HepG2 (cell line): ENCODE data around the gene AGK. TPM values are rescaled to one million over a fixed set of nuclear protein-coding genes. Genes with fewer than 3 reads are reported as not detected.

Experiments used
- ATAC-seq: fragments of 200-7000 bp; cut with Tn5 transposase; 3 replicates; pipeline ENCODE4 v1.9.1; 2020; ENCODE audit warnings: mild to moderate bottlenecking, moderate library complexity
- BruUV-seq: library from RNA; stranded (reverse); fragments of 400-500 nt; replicated peaks from 2 replicates; lab custom pipeline; 2021; lab: Mats Ljungman, UMichigan
- CTCF ChIA-PET: fragments of 300-600 bp; formaldehyde crosslinking; extraction: SDS; loops from one replicate; lab custom pipeline; 2021; ENCODE audit warnings: low total read pairs, inconsistent platforms, low intra/inter-chr PET ratio; lab: Yijun Ruan, JAX
- POLR2A ChIA-PET: fragments of 350-600 bp; sonication (Branson Sonifier 250); formaldehyde crosslinking; loops from one replicate; lab custom pipeline; 2020; ENCODE audit warnings: antibody characterized with exemption, inconsistent platforms; lab: Yijun Ruan, JAX
- DNase-seq: peaks from one replicate; pipeline ENCODE4 v3.0.0-alpha.2; 2015; ENCODE audit warnings: low spot score
- FAIRE-seq: peaks from 3 replicates; lab custom pipeline; 2011; peaks lifted over from hg19 to GRCh38; lab: Jason Lieb, UNC
- H2AFZ ChIP-seq: one replicate; pipeline ENCODE4 v1.6.1; 2011; ENCODE audit warnings: low read length, inconsistent platforms
- H3K27ac ChIP-seq: fragments of 300-600 bp; 3 replicates; pipeline ENCODE4 v1.8.0; 2011; ENCODE audit warnings: mixed run types, mild to moderate bottlenecking, mixed read lengths, low read length, inconsistent platforms; ENCODE audit not compliant: insufficient read depth; ENCODE audit errors: extremely low read length
- H3K27me3 ChIP-seq, 2 experiments: fragments of 200-600 bp in 1 of 2; 2 replicates in 1 of 2; 3 replicates in 1 of 2; pipeline versions ENCODE4 v1.6.0 to v1.8.0; 2011; ENCODE audit warnings: low read length in 2 of 2, mild to moderate bottlenecking in 2 of 2, moderate library complexity in 2 of 2, inconsistent platforms in 1 of 2; ENCODE audit not compliant: insufficient read depth in 2 of 2, control insufficient read depth in 1 of 2
- H3K36me3 ChIP-seq, 2 experiments: fragments of 200-600 bp in 1 of 2; replicated peaks in 1 of 2; 2 replicates in 1 of 2; 3 replicates in 1 of 2; pipeline versions ENCODE4 v1.5.1 to v1.8.0; 2011; ENCODE audit warnings: low read length in 2 of 2, inconsistent platforms in 1 of 2; ENCODE audit not compliant: insufficient read depth in 2 of 2, control insufficient read depth in 1 of 2
- H3K4me1 ChIP-seq: 2 replicates; pipeline ENCODE4 v1.5.1; 2012; ENCODE audit warnings: low read length, inconsistent platforms; ENCODE audit not compliant: insufficient read depth
- H3K4me2 ChIP-seq: 2 replicates; pipeline ENCODE4 v1.6.0; 2011; ENCODE audit warnings: low read depth, low read length, inconsistent platforms
- H3K4me3 ChIP-seq, 3 experiments: fragments of 200-600 bp in 1 of 3; sonication (generic), shearing (Covaris generic) in 1 of 3; replicated peaks in 1 of 3; 2 replicates each; pipeline ENCODE4 v1.5.1; 2011 to 2016; ENCODE audit warnings: low read length in 3 of 3, inconsistent platforms in 2 of 3, low read depth in 2 of 3, mild to moderate bottlenecking in 2 of 3, control low read depth in 1 of 3, mixed read lengths in 1 of 3; ENCODE audit not compliant: insufficient read depth in 1 of 3
- H3K79me2 ChIP-seq: one replicate; pipeline ENCODE4 v1.6.1; 2011; ENCODE audit warnings: low read length, inconsistent platforms; ENCODE audit not compliant: insufficient read depth
- H3K9ac ChIP-seq: 2 replicates; pipeline ENCODE4 v1.6.0; 2011; ENCODE audit warnings: mild to moderate bottlenecking, low read depth, low read length, inconsistent platforms; ENCODE audit not compliant: insufficient read depth
- H3K9me3 ChIP-seq: 2 replicates; pipeline ENCODE4 v1.5.1; 2012; ENCODE audit warnings: mild to moderate bottlenecking, low read length
- H4K20me1 ChIP-seq: 2 replicates; pipeline ENCODE4 v1.6.0; 2011; ENCODE audit warnings: inconsistent platforms, mild to moderate bottlenecking, low read length, moderate library complexity; ENCODE audit not compliant: insufficient read depth
- FOSL2 ChIP-seq: sonication (generic); formaldehyde crosslinking; IDR thresholded peaks from 2 replicates; pipeline ENCODE4 v1.4.0; 2020; ENCODE audit warnings: missing genetic modification reagents
- HMG20A ChIP-seq: IDR thresholded peaks from 2 replicates; pipeline ENCODE4 v1.6.1; 2016; ENCODE audit warnings: borderline replicate concordance
- LCORL ChIP-seq, 2 experiments: fragments of 450-650 bp in 1 of 2; sonication (generic) in 1 of 2; formaldehyde crosslinking in 1 of 2; IDR thresholded peaks; 2 replicates each; pipeline versions ENCODE4 v1.5.0 to v1.6.1; 2017 to 2020; ENCODE audit warnings: antibody characterized with exemption in 1 of 2, missing genetic modification reagents in 1 of 2
- MNT ChIP-seq: fragments of 450-650 bp; IDR thresholded peaks from 2 replicates; pipeline ENCODE4 v1.6.1; 2016
- PAX8 ChIP-seq: sonication (generic); formaldehyde crosslinking; IDR thresholded peaks from 2 replicates; pipeline ENCODE4 v1.8.0; 2022; ENCODE audit warnings: mild to moderate bottlenecking, missing genetic modification reagents, borderline replicate concordance
- PHF21A ChIP-seq: sonication (generic); formaldehyde crosslinking; IDR thresholded peaks from 2 replicates; pipeline ENCODE4 v1.5.0; 2020; ENCODE audit warnings: mild to moderate bottlenecking, missing genetic modification reagents
- SOX13 ChIP-seq, 3 experiments: fragments of 450-650 bp in 1 of 3; sonication (generic) in 1 of 3; formaldehyde crosslinking in 1 of 3; IDR thresholded peaks in 2 of 3; conservative IDR thresholded peaks in 1 of 3; 2 replicates each; pipeline versions ENCODE4 v1.5.0 to v1.6.1; 2016 to 2020; ENCODE audit warnings: antibody characterized with exemption in 1 of 3, mild to moderate bottlenecking in 1 of 3, missing compliant biosample characterization in 1 of 3, missing genetic modification reagents in 1 of 3, moderate library complexity in 1 of 3
- SRF ChIP-seq: IDR thresholded peaks from 2 replicates; pipeline ENCODE4 v1.6.1; 2011; ENCODE audit warnings: mild to moderate bottlenecking, low read depth, low read length, moderate library complexity
- STAG1 ChIP-seq: sonication (generic); formaldehyde crosslinking; IDR thresholded peaks from 2 replicates; pipeline ENCODE4 v1.4.0; 2020; ENCODE audit warnings: missing genetic modification reagents
- ZKSCAN5 ChIP-seq: sonication (generic); formaldehyde crosslinking; IDR thresholded peaks from 2 replicates; pipeline ENCODE4 v1.5.1; 2020; ENCODE audit warnings: mild to moderate bottlenecking, missing genetic modification reagents
- ZNF691 ChIP-seq: sonication (generic); formaldehyde crosslinking; IDR thresholded peaks from 2 replicates; pipeline ENCODE4 v1.4.0; 2020; ENCODE audit warnings: missing genetic modification reagents, low read depth, mild to moderate bottlenecking, borderline replicate concordance
- ZNF7 ChIP-seq: IDR thresholded peaks from 2 replicates; pipeline ENCODE4 v1.6.1; 2016; ENCODE audit warnings: missing biosample characterization, missing genetic modification reagents
- ZNF775 ChIP-seq: sonication (generic); formaldehyde crosslinking; IDR thresholded peaks from 2 replicates; pipeline ENCODE4 v1.4.0; 2020; ENCODE audit warnings: missing genetic modification reagents, mild to moderate bottlenecking, moderate library complexity, borderline replicate concordance
- ZNF792 ChIP-seq: IDR thresholded peaks from 2 replicates; pipeline ENCODE4 v1.6.1; 2016
- WGBS: methylation state at CpG from one replicate; pipeline ENCODE4 v1.1.6; 2017; ENCODE audit warnings: low lambda C conversion rate; 5-methylcytosine and 5-hydroxymethylcytosine counted together
- in situ Hi-C: cut with HindIII; loops from 2 replicates; pipeline ENCODE4 v1.10.0; 2017; ENCODE audit warnings: low pct_unique_long_range_greater_than_20kb; ENCODE audit not compliant: extremely low pct_ligation_motif_present
- intact Hi-C: fragments of 100-400 bp; cut with micrococcal nuclease; formaldehyde crosslinking; loops from one replicate; pipeline ENCODE4 v1.10.0; 2022; ENCODE audit not compliant: unreplicated experiment
- polyA plus RNA-seq, 8 experiments: library from polyadenylated mRNA; depleted of rRNA in 3 of 8; stranded (reverse) in 7 of 8; unstranded in 1 of 8; fragments of >200 nt; fragmentation: Illumina TruSeq in 4 of 8; extraction: Trizol in 4 of 8; gene quantifications; 2 replicates each; pipeline versions ENCODE4 v1.2.1 to v1.2.3, GENCODE V29; 2011 to 2016; ENCODE audit warnings: low read depth in 4 of 8, missing spikeins in 1 of 8, mixed read lengths in 1 of 8; ENCODE audit not compliant: insufficient read depth in 1 of 8
- total RNA-seq, 5 experiments: library from RNA; depleted of rRNA; stranded (reverse); fragments of >200 nt; fragmentation: Illumina TruSeq; extraction: Trizol; gene quantifications; 2 replicates each; pipeline ENCODE4 v1.2.3, GENCODE V29; 2016; ENCODE audit warnings: low read depth in 1 of 5

The AGK gene
- total and polyA plus RNA-seq, 2 of the 13 experiments (the other 11 are each of a cell fraction or from before 2014, with no cell fraction given), result 23.7 to 30.1 TPM

- ChIA-PET CTCF (no interaction called here), POLR2A (interaction anchor here (1.4 kb wide), 1 partner anchor 34 kb away, joined by 3 read pairs; the partner anchor contains the start of gene AGK)
- intact Hi-C loops (no loop called here), in situ Hi-C loops (no loop called here)
- H3K36me3 ChIP-seq, result no peaks in the 10 kb centered on the region; a peak in 2 of 5 replicates
- no TSS peak for BruUV-seq
- H3K4me2 ChIP-seq, result no peak overlapping the region
- no peaks in the 10 kb centered on the region for H3K79me2 ChIP-seq
- FAIRE-seq (no peak), ATAC-seq (no peak), DNase-seq (no peak)
- peaks cover 22% of the 10 kb centered on the region for H3K4me1 ChIP-seq
- H3K9me3 ChIP-seq, result no peaks in the 10 kb centered on the region; the same call in 1 of the 2 replicates
- TF ChIP-seq ZNF792 (CRISPR knock-in tag) (no peak), ZNF691 (CRISPR knock-in tag) (no peak), ZKSCAN5 (CRISPR knock-in tag) (no peak)
- no peak overlapping the region for H3K27ac ChIP-seq
- no peaks in the 10 kb centered on the region for H4K20me1 ChIP-seq
- H3K4me3 ChIP-seq, result no peak overlapping the region
- WGBS, result 97% methylated on average over 3 of the region's 3 CpGs
- H3K27me3 ChIP-seq, result no peaks in the 10 kb centered on the region
- H3K9ac ChIP-seq, result no peak overlapping the region
- H2AFZ ChIP-seq, result no peak overlapping the region
These were observed 33.7 kb downstream of the AGK start for GRCh38 chr7:141584935-141585334.

GRCh38 chr7:141585592-141586510, 34.6 kb downstream of the AGK start:
- H4K20me1 ChIP-seq, result no peaks in the 10 kb centered on the region
- intact Hi-C loops, result no loop called here
- peak; percentile 85 for DNase-seq
- in situ Hi-C loops, result no loop called here
- H3K27ac ChIP-seq, result peak overlapping the region; percentile 39
- BruUV-seq, result TSS peak; percentile 57
- peak; percentile 40 for FAIRE-seq
- H3K4me3 ChIP-seq, result no peak overlapping the region; a peak in 1 of 6 replicates
- no peaks in the 10 kb centered on the region for H3K27me3 ChIP-seq
- 44% methylated on average over 6 of the region's 6 CpGs for WGBS
- ATAC-seq, result peak; percentile 94
- H3K9me3 ChIP-seq, result no peaks in the 10 kb centered on the region
- no peaks in the 10 kb centered on the region; a peak in 2 of 5 replicates for H3K36me3 ChIP-seq
- H3K4me1 ChIP-seq, result peaks cover 22% of the 10 kb centered on the region
- peak overlapping the region; percentile 13; the same call in 1 of the 2 replicates for H3K9ac ChIP-seq
- ChIA-PET POLR2A (interaction anchor here (1.4 kb wide), 1 partner anchor 34 kb away, joined by 3 read pairs; the partner anchor contains the start of gene AGK), CTCF (no interaction called here)
- no peaks in the 10 kb centered on the region for H3K79me2 ChIP-seq
- H3K4me2 ChIP-seq, result peak overlapping the region; percentile 8; the same call in 1 of the 2 replicates
- no peak overlapping the region for H2AFZ ChIP-seq
- TF ChIP-seq FOSL2, result peak; percentile 35; the same call in 1 of the 2 replicates
- no peak for TF ChIP-seq PAX8 (CRISPR knock-in tag)
- no peak for TF ChIP-seq SOX13 (IDR thresholded peaks at IDR 0.05)
- peak in 1 of 2 experiments; percentile 52; a peak in 2 of 4 replicates for TF ChIP-seq SOX13 (CRISPR knock-in tag; conservative IDR thresholded peaks at IDR 0.05 in 1 of 2, IDR thresholded peaks at IDR 0.05 in 1 of 2)
- TF ChIP-seq STAG1 (CRISPR knock-in tag), result no peak
- no peak for TF ChIP-seq ZNF775
- no peak for TF ChIP-seq LCORL (IDR thresholded peaks at IDR 0.05)
- no peak for TF ChIP-seq LCORL (CRISPR knock-in tag; IDR thresholded peaks at IDR 0.05)
- no peak for TF ChIP-seq SRF
- TF ChIP-seq PHF21A (CRISPR knock-in tag), result peak; percentile 23; the same call in 1 of the 2 replicates
- peak; percentile 39; the same call in 1 of the 2 replicates for TF ChIP-seq HMG20A
- no peak for TF ChIP-seq ZNF7 (CRISPR knock-in tag)
- no peak for TF ChIP-seq MNT
